ENCODE results near the gene MTFP1. TPM values are rescaled to one million over a fixed set of nuclear protein-coding genes. Genes with fewer than 3 reads are reported as not detected.

The MTFP1 gene
- total and polyA plus RNA-seq, 9 of the 15 experiments (the other 6 are each of a cell fraction or from before 2014, with no cell fraction given) = 10.7 to 52.0 (median 30.1) TPM

- no peak for TF ChIP-seq SNRNP70 (optimal IDR thresholded peaks at IDR 0.05; ENCODE audit: low read depth, low read length)
- TF ChIP-seq NRF1 (conservative IDR thresholded peaks at IDR 0.05 in 1 of 2, IDR thresholded peaks at IDR 0.05 in 1 of 2) = no peak
- no peak for TF ChIP-seq ZBTB2 (IDR thresholded peaks at IDR 0.05)
- no peak for TF ChIP-seq SFPQ (IDR thresholded peaks at IDR 0.05; ENCODE audit: low read depth, low read length)
- TF ChIP-seq ARID2 (IDR thresholded peaks at IDR 0.05) = no peak
- no peak for TF ChIP-seq CREM (IDR thresholded peaks at IDR 0.05; ENCODE audit: low read depth)
- TF ChIP-seq ZNF121 (CRISPR knock-in tag; conservative IDR thresholded peaks at IDR 0.05) = no peak
- no peak for TF ChIP-seq ZBTB7A (IDR thresholded peaks at IDR 0.05; ENCODE audit: borderline replicate concordance, control insufficient read depth, low read depth, low read length)
- TF ChIP-seq BACH1 (tag; IDR thresholded peaks at IDR 0.05) = no peak
- no peak for TF ChIP-seq MAFK (IDR thresholded peaks at IDR 0.05; ENCODE audit: low read length)
- peak; percentile 75 for TF ChIP-seq CTCFL (IDR thresholded peaks at IDR 0.05; ENCODE audit: borderline replicate concordance, insufficient read depth, low read depth, low read length, poor library complexity, severe bottlenecking)
- no peak for TF ChIP-seq ZNF696 (CRISPR knock-in tag; conservative IDR thresholded peaks at IDR 0.05)
- no peak for TF ChIP-seq DEAF1 (CRISPR knock-in tag; IDR thresholded peaks at IDR 0.05)
- TF ChIP-seq ZNF584 (CRISPR knock-in tag; IDR thresholded peaks at IDR 0.05; ENCODE audit: low read depth) = no peak
- no peak for TF ChIP-seq SUPT5H (IDR thresholded peaks at IDR 0.05)
- no peak for TF ChIP-seq DIDO1 (tag; IDR thresholded peaks at IDR 0.05; ENCODE audit: low read depth)
- TF ChIP-seq MYNN (IDR thresholded peaks at IDR 0.05) = 0 out of 2 replicates have a peak, but pooled peaks have one; percentile 26
- no peak for TF ChIP-seq MYNN (CRISPR knock-in tag; IDR thresholded peaks at IDR 0.05)
- TF ChIP-seq HMG20B (CRISPR knock-in tag; IDR thresholded peaks at IDR 0.05) = no peak
Measured at GRCh38 chr22:30426388-30427353, 1.1 kb downstream of the MTFP1 start (continued).
